Measurements from ENCODE around the gene STARD5.

DNA sequence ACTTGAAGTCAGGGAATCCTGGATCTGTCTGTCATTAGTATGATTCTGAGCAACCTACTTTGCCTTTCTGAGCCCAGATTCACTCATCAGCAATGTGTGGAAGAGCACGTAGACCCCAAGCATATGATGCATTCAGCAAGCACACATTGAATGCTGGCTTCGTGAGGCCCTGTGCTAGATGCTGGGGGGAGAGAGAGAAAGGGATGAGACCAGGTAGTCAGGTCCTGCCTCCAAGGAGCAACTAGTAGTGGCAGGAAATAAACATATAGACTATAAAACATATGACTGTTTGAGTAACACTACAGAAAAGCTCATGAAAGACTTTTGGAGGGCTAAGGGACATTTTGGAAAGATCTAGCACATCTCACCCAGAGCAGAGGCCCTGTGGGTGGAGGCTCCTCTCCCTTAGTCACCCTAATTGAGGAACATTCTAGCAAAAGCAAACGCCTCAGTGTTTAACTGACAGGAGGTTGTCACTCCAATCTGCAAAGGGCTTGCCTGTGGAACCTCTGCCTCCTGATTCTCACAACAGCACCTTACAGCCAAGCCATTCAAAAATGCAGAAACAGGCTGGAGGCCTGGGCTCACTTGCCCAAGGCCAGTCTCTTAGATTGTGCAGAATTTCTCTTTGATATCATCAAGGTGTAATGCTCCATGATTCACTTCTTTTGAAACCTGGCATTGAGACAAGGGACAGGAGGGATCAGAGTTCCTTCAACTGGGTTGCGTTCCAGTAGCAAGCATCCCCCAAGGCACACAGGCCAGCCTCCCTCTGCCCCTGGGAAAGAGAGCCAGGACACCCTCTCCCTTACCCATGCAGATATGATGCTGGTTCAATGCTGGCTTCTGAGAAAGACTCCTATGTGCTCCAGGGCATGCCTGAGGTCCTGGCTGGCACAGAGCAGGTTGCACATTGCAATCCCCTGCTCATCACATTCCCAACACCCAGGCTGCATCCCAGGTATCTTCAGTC lies 26.1 kb downstream of the STARD5 start:
- TF ChIP-seq EZH2 (IDR thresholded peaks at IDR 0.05; ENCODE audit: insufficient read depth, poor library complexity, severe bottlenecking) (no peak), EZH2phosphoT487 (IDR thresholded peaks at IDR 0.05; ENCODE audit: insufficient read depth, low read depth) (no peak)
